Measurements from ENCODE around the gene LHFPL6. TPM values are rescaled to one million over a fixed set of nuclear protein-coding genes. Genes with fewer than 3 reads are reported as not detected.
A peak's percentile ranks its signal among the peaks of the same experiment; 100 is the strongest.

The LHFPL6 gene
- total and polyA plus RNA-seq, 2 experiments from 2014 or later, result 91.2 to 111 TPM

DNA sequence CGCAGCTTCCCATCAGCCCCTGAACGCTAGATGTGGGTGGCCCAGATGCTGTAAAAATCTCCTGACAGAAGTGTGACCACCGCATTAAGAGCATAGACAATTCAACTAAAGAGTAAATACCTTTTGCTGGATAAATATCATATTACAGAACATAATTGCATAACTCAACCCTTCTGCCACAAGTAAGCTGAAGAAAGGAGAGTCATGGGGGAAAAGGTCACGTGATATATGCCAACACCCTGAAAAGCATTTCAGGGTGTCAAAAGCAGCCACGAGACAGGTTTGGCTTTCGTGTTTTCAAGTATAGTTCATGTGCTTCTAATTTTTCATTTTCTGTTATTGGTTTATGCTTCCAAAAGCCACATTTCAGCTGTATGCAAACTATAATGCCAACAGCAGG lies 71.3 kb downstream of the LHFPL6 start:
- 43 to 49% methylated on average over 6 of the region's 6 CpGs for WGBS, 2 experiments (ENCODE audit: low coverage in 1 of 2, low lambda C conversion rate in 2 of 2, missing lambda C conversion rate in 2 of 2)
- peak; percentile 50 for DNase-seq
- Histone ChIP-seq H3K4me2 (ENCODE audit: unreplicated experiment) (peak overlapping the region; percentile 41), H3K9ac (peak overlapping the region; percentile 5; the same call in 1 of the 2 replicates), H3K4me1 (ENCODE audit: insufficient read depth) (peaks cover 49% of the 10 kb centered on the region), H3K9me2 (ENCODE audit: insufficient read depth) (no peaks in the 10 kb centered on the region; the same call in 1 of the 2 replicates), H3K27ac (peak overlapping the region; percentile 42), H4K20me1 (ENCODE audit: insufficient read depth) (no peaks in the 10 kb centered on the region), H3K36me3 (ENCODE audit: low read depth) (no peaks in the 10 kb centered on the region), H3K79me2 (ENCODE audit: insufficient read depth) (peaks cover 73% of the 10 kb centered on the region), H2AFZ (peak overlapping the region; percentile 27; the same call in 1 of the 2 replicates), H3K27me3 (replicated peaks; ENCODE audit: insufficient read depth) (no peaks in the 10 kb centered on the region), H3F3A (ENCODE audit: insufficient read depth) (peaks cover 47% of the 10 kb centered on the region), H3K9me3 (ENCODE audit: low read depth) (no peaks in the 10 kb centered on the region), H3K4me3 (peak overlapping the region; percentile 26; the same call in 1 of the 2 replicates)
- in situ Hi-C loops (cut with MboI), result no loop called here
- TF ChIP-seq EZH2 (IDR thresholded peaks at IDR 0.05; ENCODE audit: insufficient read depth, poor library complexity, severe bottlenecking), result no peak
- TF ChIP-seq EZH2phosphoT487 (IDR thresholded peaks at IDR 0.05; ENCODE audit: insufficient read depth, low read depth), result no peak

DNA sequence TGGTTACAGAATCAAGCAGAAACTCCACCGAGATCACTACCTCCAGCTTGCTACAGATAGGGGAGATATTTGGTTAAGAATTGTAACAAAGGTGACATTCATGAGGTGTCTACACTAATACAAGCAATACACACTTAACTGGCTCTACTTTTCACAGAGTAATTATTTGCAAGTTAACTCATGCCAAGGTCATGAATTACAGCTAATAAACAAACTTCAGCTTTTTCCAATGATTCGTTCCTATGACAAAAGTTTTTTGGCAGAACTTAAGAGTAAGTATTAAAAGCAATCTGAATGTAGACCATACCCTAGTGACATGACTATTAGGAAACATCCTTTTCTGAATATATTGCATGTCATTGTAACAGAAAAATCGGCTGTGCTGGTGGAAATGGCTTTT lies 72.1 kb downstream of the LHFPL6 start:
- DNase-seq, result peak; percentile 53
- Histone ChIP-seq H3K9me2 (ENCODE audit: insufficient read depth) (no peaks in the 10 kb centered on the region; the same call in 1 of the 2 replicates), H2AFZ (no peak overlapping the region), H3F3A (ENCODE audit: insufficient read depth) (peaks cover 54% of the 10 kb centered on the region), H3K4me3 (peak overlapping the region; percentile 26; the same call in 1 of the 2 replicates), H3K9me3 (ENCODE audit: low read depth) (no peaks in the 10 kb centered on the region), H3K4me1 (ENCODE audit: insufficient read depth) (peaks cover 50% of the 10 kb centered on the region), H4K20me1 (ENCODE audit: insufficient read depth) (no peaks in the 10 kb centered on the region), H3K79me2 (ENCODE audit: insufficient read depth) (peaks cover 77% of the 10 kb centered on the region), H3K9ac (no peak overlapping the region), H3K4me2 (ENCODE audit: unreplicated experiment) (peak overlapping the region; percentile 41), H3K27me3 (replicated peaks; ENCODE audit: insufficient read depth) (no peaks in the 10 kb centered on the region), H3K36me3 (ENCODE audit: low read depth) (no peaks in the 10 kb centered on the region), H3K27ac (peak overlapping the region; percentile 42)
- in situ Hi-C loops (cut with MboI), result no loop called here
- TF ChIP-seq EZH2 (IDR thresholded peaks at IDR 0.05; ENCODE audit: insufficient read depth, poor library complexity, severe bottlenecking) (no peak), EZH2phosphoT487 (IDR thresholded peaks at IDR 0.05; ENCODE audit: insufficient read depth, low read depth) (no peak)
- 5% methylated on average over 3 of the region's 3 CpGs for WGBS, 2 experiments (ENCODE audit: low coverage in 1 of 2, low lambda C conversion rate in 2 of 2, missing lambda C conversion rate in 2 of 2)

DNA sequence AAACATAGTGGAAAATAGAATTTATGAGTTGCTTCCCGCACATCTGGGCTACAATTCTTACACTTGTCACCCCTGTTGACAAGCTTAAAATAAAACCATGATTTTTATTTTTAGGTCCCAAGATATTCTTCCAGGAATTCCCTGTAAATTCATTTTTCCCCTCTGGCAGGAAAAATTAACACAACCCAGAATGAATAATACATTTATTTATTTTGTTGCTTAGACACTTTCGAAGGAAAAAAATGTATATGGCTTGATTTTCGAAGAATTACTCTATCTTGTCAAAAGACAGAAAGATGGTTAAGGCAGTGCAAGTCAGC lies 74.4 kb downstream of the LHFPL6 start:
- TF ChIP-seq EZH2phosphoT487 (IDR thresholded peaks at IDR 0.05; ENCODE audit: insufficient read depth, low read depth), result no peak
- TF ChIP-seq EZH2 (IDR thresholded peaks at IDR 0.05; ENCODE audit: insufficient read depth, poor library complexity, severe bottlenecking), result no peak
- Histone ChIP-seq H3K27ac (peak overlapping the region; percentile 77), H3K4me1 (ENCODE audit: insufficient read depth) (peaks cover 54% of the 10 kb centered on the region), H3K4me2 (ENCODE audit: unreplicated experiment) (peak overlapping the region; percentile 74), H3K36me3 (ENCODE audit: low read depth) (no peaks in the 10 kb centered on the region), H3K9ac (peak overlapping the region; percentile 57), H3F3A (ENCODE audit: insufficient read depth) (peaks cover 57% of the 10 kb centered on the region), H3K4me3 (peak overlapping the region; percentile 51), H3K79me2 (ENCODE audit: insufficient read depth) (peaks cover 78% of the 10 kb centered on the region), H4K20me1 (ENCODE audit: insufficient read depth) (no peaks in the 10 kb centered on the region), H3K27me3 (replicated peaks; ENCODE audit: insufficient read depth) (no peaks in the 10 kb centered on the region), H2AFZ (no peak overlapping the region), H3K9me3 (ENCODE audit: low read depth) (no peaks in the 10 kb centered on the region), H3K9me2 (ENCODE audit: insufficient read depth) (no peaks in the 10 kb centered on the region)
- no peak for DNase-seq
- WGBS, 2 experiments (ENCODE audit: low coverage in 1 of 2, low lambda C conversion rate in 2 of 2, missing lambda C conversion rate in 2 of 2), result 15 to 28% methylated on average over 3 of the region's 3 CpGs
- in situ Hi-C loops (cut with MboI), result no loop called here

GRCh38 chr13:39527961-39528660 lies 74.9 kb downstream of the LHFPL6 start:
- 4 to 9% methylated on average over 5 of the region's 5 CpGs for WGBS, 2 experiments (ENCODE audit: low coverage in 1 of 2, low lambda C conversion rate in 2 of 2, missing lambda C conversion rate in 2 of 2)
- in situ Hi-C loops (cut with MboI), result no loop called here
- Histone ChIP-seq H3K36me3 (ENCODE audit: low read depth) (no peaks in the 10 kb centered on the region), H2AFZ (peak overlapping the region; percentile 18; the same call in 1 of the 2 replicates), H3K9me2 (ENCODE audit: insufficient read depth) (no peaks in the 10 kb centered on the region), H3K9ac (peak overlapping the region; percentile 57), H3K4me1 (ENCODE audit: insufficient read depth) (peaks cover 54% of the 10 kb centered on the region), H3K9me3 (ENCODE audit: low read depth) (no peaks in the 10 kb centered on the region), H3K27me3 (replicated peaks; ENCODE audit: insufficient read depth) (no peaks in the 10 kb centered on the region), H4K20me1 (ENCODE audit: insufficient read depth) (no peaks in the 10 kb centered on the region), H3K27ac (peak overlapping the region; percentile 77), H3K4me3 (peak overlapping the region; percentile 51), H3K79me2 (ENCODE audit: insufficient read depth) (peaks cover 78% of the 10 kb centered on the region), H3F3A (ENCODE audit: insufficient read depth) (peaks cover 57% of the 10 kb centered on the region), H3K4me2 (ENCODE audit: unreplicated experiment) (peak overlapping the region; percentile 74)
- no peak for TF ChIP-seq EZH2 (IDR thresholded peaks at IDR 0.05; ENCODE audit: insufficient read depth, poor library complexity, severe bottlenecking)
- no peak for TF ChIP-seq EZH2phosphoT487 (IDR thresholded peaks at IDR 0.05; ENCODE audit: insufficient read depth, low read depth)
- peak; percentile 97 for DNase-seq

All from GM23248 (cell line).